ENCODE results near the gene RBM43. TPM values are rescaled to one million over a fixed set of nuclear protein-coding genes. Genes with fewer than 3 reads are reported as not detected.

Gene RBM43
- total RNA-seq, 2 donors from 2014 or later = 2.0 to 5.3 TPM

DNA sequence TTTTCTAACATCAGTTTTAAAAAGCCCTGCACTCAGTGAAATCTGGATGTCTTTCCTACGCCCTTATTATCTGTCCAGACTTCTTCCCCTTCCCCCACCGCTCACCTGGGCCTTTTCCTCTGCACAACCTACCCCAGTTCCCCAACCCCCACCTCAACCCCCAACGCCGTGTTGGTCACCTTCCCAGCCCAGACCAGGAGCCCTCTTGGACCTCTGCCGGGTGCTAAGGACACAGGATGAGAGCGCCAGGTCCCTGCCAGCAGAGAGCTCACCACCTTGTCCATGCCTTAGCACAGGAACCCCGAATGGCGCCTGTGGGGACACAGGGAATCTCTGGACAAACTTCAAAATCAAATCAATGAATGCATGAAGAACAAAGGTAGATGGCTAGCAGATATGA is 966 bp upstream of the RBM43 start:
- Histone ChIP-seq H3K4me1 (ENCODE audit: control insufficient read depth in 1 of 2, low read depth in 2 of 2) (peaks cover 4 to 18% of the 10 kb centered on the region in 2 donors), H3K9me3 (no peaks in the 10 kb centered on the region), H3K27ac (no peak overlapping the region), H3K36me3 (no peaks in the 10 kb centered on the region), H3K4me3 (no peak overlapping the region), H3K27me3 (replicated peaks; ENCODE audit: insufficient read depth) (no peaks in the 10 kb centered on the region)
- ATAC-seq (ENCODE audit: insufficient number of reproducible peaks, low FRiP score, low read depth) = no peak
- no peak for DNase-seq (ENCODE audit: low spot score)
- no peak for TF ChIP-seq CTCF (IDR thresholded peaks at IDR 0.05)

DNA sequence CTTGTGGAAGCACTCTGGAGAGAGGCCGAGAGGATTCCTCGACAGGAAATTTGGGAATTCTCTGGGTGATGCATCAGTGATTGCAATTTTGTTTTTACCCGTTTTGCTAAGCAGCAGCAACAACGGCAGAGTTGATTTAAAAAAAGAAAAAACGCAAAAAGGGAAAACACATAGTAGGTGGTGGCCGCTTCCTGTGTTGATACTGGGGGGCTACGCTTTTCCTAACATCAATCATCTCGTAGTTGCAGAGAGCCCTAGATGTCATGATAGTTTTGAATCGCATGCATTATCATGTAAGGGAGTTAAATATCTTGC is 271 bp upstream of the RBM43 start:
- no peak for TF ChIP-seq CTCF (IDR thresholded peaks at IDR 0.05)
- Histone ChIP-seq H3K4me3 (peak overlapping the region; percentile 91), H3K4me1 (ENCODE audit: control insufficient read depth in 1 of 2, low read depth in 2 of 2) (peaks cover 4 to 25% of the 10 kb centered on the region in 2 donors), H3K27ac (peak overlapping the region; percentile 91 to 92), H3K36me3 (no peaks in the 10 kb centered on the region), H3K9me3 (no peaks in the 10 kb centered on the region), H3K27me3 (replicated peaks; ENCODE audit: insufficient read depth) (no peaks in the 10 kb centered on the region)
- ATAC-seq (ENCODE audit: insufficient number of reproducible peaks, low FRiP score, low read depth) = no peak
- no peak for DNase-seq (ENCODE audit: low spot score)

DNA sequence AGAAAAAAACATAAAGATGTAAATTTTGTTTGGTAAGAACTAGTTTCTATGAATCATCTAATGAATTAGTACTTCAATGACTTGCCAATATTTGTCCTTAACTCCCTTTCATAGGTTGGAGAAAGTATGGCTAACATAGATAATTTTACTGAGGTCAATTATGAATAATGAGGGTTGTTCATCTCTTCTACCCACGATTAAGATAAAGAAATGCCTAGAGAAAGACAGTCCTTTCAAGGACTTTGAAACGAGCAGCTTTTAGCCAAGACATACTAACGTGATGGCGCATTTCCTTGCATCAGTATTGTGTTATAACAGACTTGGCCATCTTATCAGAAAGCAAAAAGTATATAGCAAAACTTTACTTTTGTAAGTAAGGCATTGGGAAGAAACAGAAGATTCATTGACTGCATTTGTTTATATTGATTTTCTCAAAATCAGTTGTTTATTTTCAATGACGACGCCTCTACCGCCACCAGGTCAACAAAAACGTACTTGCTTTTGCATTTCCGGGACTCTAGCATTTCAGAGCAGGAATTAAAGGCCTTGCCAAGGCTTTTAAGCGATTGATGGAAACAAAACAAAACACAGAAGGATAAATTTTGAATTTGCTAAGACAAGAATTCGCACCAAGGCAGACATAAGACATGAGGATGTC is 961 bp downstream of the RBM43 start:
- TF ChIP-seq CTCF (IDR thresholded peaks at IDR 0.05) = no peak
- Histone ChIP-seq H3K27ac (peak overlapping the region; percentile 91 to 92), H3K36me3 (no peaks in the 10 kb centered on the region), H3K27me3 (replicated peaks; ENCODE audit: insufficient read depth) (no peaks in the 10 kb centered on the region), H3K9me3 (no peaks in the 10 kb centered on the region), H3K4me1 (ENCODE audit: control insufficient read depth in 1 of 2, low read depth in 2 of 2) (peaks cover 4 to 25% of the 10 kb centered on the region in 2 donors), H3K4me3 (peak overlapping the region; percentile 91)
- ATAC-seq (ENCODE audit: insufficient number of reproducible peaks, low FRiP score, low read depth) = no peak
- no peak for DNase-seq (ENCODE audit: low spot score)

DNA sequence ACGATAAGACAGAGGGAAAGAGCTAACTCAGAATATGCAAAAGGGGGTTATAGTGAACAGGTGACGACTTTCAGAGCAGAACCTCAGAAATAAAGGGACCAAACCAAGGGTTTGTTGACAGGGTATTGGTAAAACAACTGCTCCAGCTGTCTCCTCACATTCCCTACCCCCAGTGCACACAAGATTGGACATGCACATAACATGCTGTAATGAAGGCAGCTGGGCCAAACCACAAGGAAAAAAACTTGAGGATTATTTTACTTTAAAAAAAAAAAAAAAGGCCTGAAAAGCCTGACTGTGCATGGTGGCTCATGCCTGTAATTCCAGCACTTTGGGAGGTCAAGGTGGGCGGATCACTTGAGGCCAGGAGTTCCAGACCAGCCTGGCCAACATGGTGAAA is 3.5 kb downstream of the RBM43 start:
- DNase-seq (ENCODE audit: low spot score) = no peak
- Histone ChIP-seq H3K4me1 (ENCODE audit: control insufficient read depth in 1 of 2, low read depth in 2 of 2) (peaks cover 4 to 25% of the 10 kb centered on the region in 2 donors), H3K36me3 (peaks cover 4% of the 10 kb centered on the region), H3K27ac (no peak overlapping the region), H3K4me3 (no peak overlapping the region), H3K27me3 (replicated peaks; ENCODE audit: insufficient read depth) (no peaks in the 10 kb centered on the region), H3K9me3 (no peaks in the 10 kb centered on the region)
- ATAC-seq (ENCODE audit: insufficient number of reproducible peaks, low FRiP score, low read depth) = no peak
- TF ChIP-seq CTCF (IDR thresholded peaks at IDR 0.05) = no peak

DNA sequence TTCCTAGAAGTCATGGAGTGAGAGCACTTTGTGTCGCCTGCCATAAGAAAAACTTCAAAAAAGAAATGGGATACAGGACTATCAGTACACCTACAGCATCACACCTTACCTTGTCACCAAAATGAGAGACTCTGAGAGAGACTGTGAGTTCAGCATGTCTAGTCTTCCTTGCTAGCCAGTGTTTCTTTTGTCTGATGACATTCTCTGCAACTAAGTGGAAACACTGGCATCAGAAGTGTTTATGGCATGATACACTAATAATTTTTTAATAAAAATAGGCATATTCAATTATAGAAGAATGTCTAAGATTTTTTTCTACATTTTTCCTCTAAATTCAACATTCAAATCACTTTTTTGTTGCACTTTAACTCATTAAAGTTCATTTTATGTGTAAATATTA is 9.0 kb downstream of the RBM43 start:
- H3K4me1 ChIP-seq (ENCODE audit: control insufficient read depth in 1 of 2, low read depth in 2 of 2) = peaks cover 0 to 7% of the 10 kb centered on the region in 2 donors
- peaks cover 10% of the 10 kb centered on the region for H3K9me3 ChIP-seq
- H3K27me3 ChIP-seq (replicated peaks; ENCODE audit: insufficient read depth) = no peaks in the 10 kb centered on the region
- H3K36me3 ChIP-seq = peaks cover 23% of the 10 kb centered on the region
- H3K4me3 ChIP-seq = no peak overlapping the region
- TF ChIP-seq CTCF (IDR thresholded peaks at IDR 0.05) = no peak
- DNase-seq (ENCODE audit: low spot score) = no peak
- no peak overlapping the region for H3K27ac ChIP-seq
- ATAC-seq (ENCODE audit: insufficient number of reproducible peaks, low FRiP score, low read depth) = no peak

All from thoracic aorta (tissue), 2 donors.